ENCODE results near the gene DYSF.

DYSF gene

GRCh38 chr2:71672826-71673795, 219.8 kb downstream of the DYSF start:
- DNase-seq (ENCODE audit: low spot score), result no peak

GRCh38 chr2:71674158-71674851, 220.9 kb downstream of the DYSF start:
- DNase-seq (ENCODE audit: low spot score), result no peak

GRCh38 chr2:71675296-71675695, 221.9 kb downstream of the DYSF start:
- no peak for DNase-seq (ENCODE audit: low spot score)

GRCh38 chr2:71678874-71679273, 225.5 kb downstream of the DYSF start:
- DNase-seq (ENCODE audit: low spot score), result no peak

GRCh38 chr2:71679491-71679890, 226.1 kb downstream of the DYSF start:
- DNase-seq (ENCODE audit: low spot score), result no peak

GRCh38 chr2:71680925-71681324, 227.6 kb downstream of the DYSF start:
- DNase-seq (ENCODE audit: low spot score), result no peak

GRCh38 chr2:71681626-71682025, 228.3 kb downstream of the DYSF start:
- DNase-seq (ENCODE audit: low spot score), result no peak

GRCh38 chr2:71682341-71682740, 229.0 kb downstream of the DYSF start:
- DNase-seq (ENCODE audit: low spot score), result no peak

- DNase-seq (ENCODE audit: low spot score), result no peak
Observed at GRCh38 chr2:71683070-71683469, 229.7 kb downstream of the DYSF start.

GRCh38 chr2:71683666-71684065, 230.3 kb downstream of the DYSF start:
- DNase-seq (ENCODE audit: low spot score), result no peak

GRCh38 chr2:71684226-71685072, 231.1 kb downstream of the DYSF start:
- no peak for DNase-seq (ENCODE audit: low spot score)

- no peak for DNase-seq (ENCODE audit: low spot score)
Observed at GRCh38 chr2:71685073-71685848, 231.9 kb downstream of the DYSF start.

- DNase-seq (ENCODE audit: low spot score), result no peak
Observed at GRCh38 chr2:71685941-71686611, 232.7 kb downstream of the DYSF start.

- no peak for DNase-seq (ENCODE audit: low spot score)
Observed at GRCh38 chr2:71686781-71687180, 233.4 kb downstream of the DYSF start.

GRCh38 chr2:71687412-71687811, 234.1 kb downstream of the DYSF start:
- DNase-seq (ENCODE audit: low spot score), result no peak

- DNase-seq (ENCODE audit: low spot score), result no peak
Observed at GRCh38 chr2:71688530-71688929, 235.2 kb downstream of the DYSF start.

GRCh38 chr2:71689393-71689792, 236.0 kb downstream of the DYSF start:
- DNase-seq (ENCODE audit: low spot score), result no peak

GRCh38 chr2:71689968-71690834, 236.8 kb downstream of the DYSF start:
- no peak for DNase-seq (ENCODE audit: low spot score)

GRCh38 chr2:71690876-71691475, 237.6 kb downstream of the DYSF start:
- no peak for DNase-seq (ENCODE audit: low spot score)

All from kidney capillary endothelial cell (primary cell).